SW 1271 (cell line): Measurements from ENCODE around the gene ICA1L.

Experiments
- DNase-seq, 2 experiments: peaks; one replicate each; lab custom pipeline; 2025; lab: John Stamatoyannopoulos, UW

ICA1L gene

GRCh38 chr2:202782940-202783558, 88.5 kb downstream of the ICA1L start:
- no peak for DNase-seq

GRCh38 chr2:202780514-202781021, 91.0 kb downstream of the ICA1L start:
- DNase-seq = peak in 1 of 2 experiments; percentile 46

GRCh38 chr2:202778217-202778616, 93.3 kb downstream of the ICA1L start:
- DNase-seq = no peak

- DNase-seq = no peak
Observed at GRCh38 chr2:202774104-202774503, 97.5 kb downstream of the ICA1L start.

GRCh38 chr2:202773301-202773973, 98.1 kb downstream of the ICA1L start:
- DNase-seq = no peak

- no peak for DNase-seq
Observed at GRCh38 chr2:202771741-202772460, 99.7 kb downstream of the ICA1L start.

GRCh38 chr2:202771336-202771735, 100.2 kb downstream of the ICA1L start:
- DNase-seq = no peak

- no peak for DNase-seq
Observed at GRCh38 chr2:202769201-202769600, 102.4 kb downstream of the ICA1L start.

GRCh38 chr2:202768273-202768672, 103.3 kb downstream of the ICA1L start:
- DNase-seq = no peak

GRCh38 chr2:202765436-202765835, 106.1 kb downstream of the ICA1L start:
- no peak for DNase-seq

GRCh38 chr2:202764991-202765390, 106.6 kb downstream of the ICA1L start:
- DNase-seq = no peak

GRCh38 chr2:202763916-202764315, 107.7 kb downstream of the ICA1L start:
- DNase-seq = no peak

- no peak for DNase-seq
Observed at GRCh38 chr2:202762556-202762955, 109.0 kb downstream of the ICA1L start.

GRCh38 chr2:202760848-202761247, 110.7 kb downstream of the ICA1L start:
- DNase-seq = no peak

GRCh38 chr2:202758604-202759003, 113.0 kb downstream of the ICA1L start:
- no peak for DNase-seq

GRCh38 chr2:202758128-202758527, 113.4 kb downstream of the ICA1L start:
- no peak for DNase-seq

- no peak for DNase-seq
Observed at GRCh38 chr2:202757339-202757738, 114.2 kb downstream of the ICA1L start.

GRCh38 chr2:202756598-202756997, 115.0 kb downstream of the ICA1L start:
- DNase-seq = no peak

GRCh38 chr2:202754936-202755335, 116.6 kb downstream of the ICA1L start:
- no peak for DNase-seq

- no peak for DNase-seq
Observed at GRCh38 chr2:202752071-202752470, 119.5 kb downstream of the ICA1L start.

GRCh38 chr2:202750763-202751427, 120.7 kb downstream of the ICA1L start:
- DNase-seq = no peak

GRCh38 chr2:202749477-202749876, 122.1 kb downstream of the ICA1L start:
- DNase-seq = no peak
